Trophoblast cell (in vitro differentiated cells and primary cell): ENCODE measurements around the gene KCP.

Source experiments
- DNase-seq, 2 donors: peaks; one replicate each; pipeline ENCODE4 v3.0.0-alpha.2; 2016
- H2AFZ ChIP-seq: 2 replicates; pipeline ENCODE4 v1.6.1; 2013; ENCODE audit warnings: low read length, moderate library complexity, mild to moderate bottlenecking; ENCODE audit not compliant: insufficient read depth, poor library complexity
- H2AK5ac ChIP-seq: 2 replicates; pipeline ENCODE4 v1.6.1; 2013; ENCODE audit warnings: mild to moderate bottlenecking, low read length
- H2BK120ac ChIP-seq: 2 replicates; pipeline ENCODE4 v1.6.1; 2013; ENCODE audit warnings: low read length, mild to moderate bottlenecking, moderate library complexity; ENCODE audit not compliant: insufficient read depth, poor library complexity
- H2BK12ac ChIP-seq: 2 replicates; pipeline ENCODE4 v1.6.1; 2013; ENCODE audit warnings: mild to moderate bottlenecking, low read length, moderate library complexity
- H2BK5ac ChIP-seq: 2 replicates; pipeline ENCODE4 v1.6.1; 2013; ENCODE audit warnings: low read length, low read depth, moderate library complexity, mild to moderate bottlenecking; ENCODE audit not compliant: poor library complexity
- H3K14ac ChIP-seq: 2 replicates; pipeline ENCODE4 v1.6.1; 2013; ENCODE audit warnings: mild to moderate bottlenecking, low read length
- H3K18ac ChIP-seq: 2 replicates; pipeline ENCODE4 v1.6.1; 2013; ENCODE audit warnings: mild to moderate bottlenecking, low read length
- H3K23ac ChIP-seq: 2 replicates; pipeline ENCODE4 v1.6.1; 2013; ENCODE audit warnings: low read length
- H3K27ac ChIP-seq: 2 replicates; pipeline ENCODE4 v1.5.1; 2013; ENCODE audit warnings: low read depth, mild to moderate bottlenecking, inconsistent platforms, low read length, moderate library complexity
- H3K27me3 ChIP-seq: 2 replicates; pipeline ENCODE4 v1.6.1; 2013; ENCODE audit warnings: inconsistent platforms, mild to moderate bottlenecking, low read length, moderate library complexity; ENCODE audit not compliant: insufficient read depth
- H3K36me3 ChIP-seq, 2 experiments: 1 replicate in 1 of 2; 2 replicates in 1 of 2; pipeline ENCODE4 v1.6.1; 2013; ENCODE audit warnings: low read length in 2 of 2, mild to moderate bottlenecking in 2 of 2, moderate library complexity in 1 of 2; ENCODE audit not compliant: insufficient read depth in 2 of 2, control insufficient read depth in 1 of 2
- H3K4ac ChIP-seq: 2 replicates; pipeline ENCODE4 v1.6.1; 2013; ENCODE audit warnings: low read depth, mild to moderate bottlenecking, low read length, moderate library complexity
- H3K4me1 ChIP-seq, 2 experiments: 1 replicate in 1 of 2; 2 replicates in 1 of 2; pipeline ENCODE4 v1.6.1; 2013; ENCODE audit warnings: low read length in 2 of 2, mild to moderate bottlenecking in 2 of 2, moderate library complexity in 1 of 2; ENCODE audit not compliant: insufficient read depth in 2 of 2, control insufficient read depth in 1 of 2
- H3K4me2 ChIP-seq: 2 replicates; pipeline ENCODE4 v1.6.1; 2013; ENCODE audit warnings: inconsistent platforms, mild to moderate bottlenecking, low read length, moderate library complexity
- H3K4me3 ChIP-seq: 2 replicates; pipeline ENCODE4 v1.5.1; 2013; ENCODE audit warnings: mild to moderate bottlenecking, low read depth, low read length, inconsistent platforms
- H3K79me1 ChIP-seq: one replicate; pipeline ENCODE4 v1.6.1; 2013; ENCODE audit warnings: low read length
- H3K79me2 ChIP-seq: 2 replicates; pipeline ENCODE4 v1.6.1; 2013; ENCODE audit warnings: low read length, mild to moderate bottlenecking; ENCODE audit not compliant: control insufficient read depth, insufficient read depth, poor library complexity
- H3K9ac ChIP-seq: 2 replicates; pipeline ENCODE4 v1.6.1; 2013; ENCODE audit warnings: mild to moderate bottlenecking, low read length
- H3K9me3 ChIP-seq: 2 replicates; pipeline ENCODE4 v1.6.1; 2013; ENCODE audit warnings: low read depth, mild to moderate bottlenecking, control low read depth, inconsistent platforms, low read length; ENCODE audit not compliant: insufficient read depth
- H4K12ac ChIP-seq: 2 replicates; pipeline ENCODE4 v1.6.1; 2013; ENCODE audit warnings: low read depth, mild to moderate bottlenecking, low read length, moderate library complexity
- H4K8ac ChIP-seq: 2 replicates; pipeline ENCODE4 v1.6.1; 2013; ENCODE audit warnings: low read depth, mild to moderate bottlenecking, low read length, moderate library complexity
- H4K91ac ChIP-seq: one replicate; pipeline ENCODE4 v1.6.1; 2013; ENCODE audit warnings: low read depth, mild to moderate bottlenecking, low read length, moderate library complexity
- WGBS: extraction: QIAGEN DNeasy Blood & Tissue Kit; methylation state at CpG from one replicate; pipeline ENCODE4 v1.1.7; 2013; ENCODE audit warnings: missing lambda C conversion rate; ENCODE audit not compliant: insufficient read length, insufficient coverage; ENCODE audit errors: extremely low coverage; 5-methylcytosine and 5-hydroxymethylcytosine counted together

Gene KCP

DNA sequence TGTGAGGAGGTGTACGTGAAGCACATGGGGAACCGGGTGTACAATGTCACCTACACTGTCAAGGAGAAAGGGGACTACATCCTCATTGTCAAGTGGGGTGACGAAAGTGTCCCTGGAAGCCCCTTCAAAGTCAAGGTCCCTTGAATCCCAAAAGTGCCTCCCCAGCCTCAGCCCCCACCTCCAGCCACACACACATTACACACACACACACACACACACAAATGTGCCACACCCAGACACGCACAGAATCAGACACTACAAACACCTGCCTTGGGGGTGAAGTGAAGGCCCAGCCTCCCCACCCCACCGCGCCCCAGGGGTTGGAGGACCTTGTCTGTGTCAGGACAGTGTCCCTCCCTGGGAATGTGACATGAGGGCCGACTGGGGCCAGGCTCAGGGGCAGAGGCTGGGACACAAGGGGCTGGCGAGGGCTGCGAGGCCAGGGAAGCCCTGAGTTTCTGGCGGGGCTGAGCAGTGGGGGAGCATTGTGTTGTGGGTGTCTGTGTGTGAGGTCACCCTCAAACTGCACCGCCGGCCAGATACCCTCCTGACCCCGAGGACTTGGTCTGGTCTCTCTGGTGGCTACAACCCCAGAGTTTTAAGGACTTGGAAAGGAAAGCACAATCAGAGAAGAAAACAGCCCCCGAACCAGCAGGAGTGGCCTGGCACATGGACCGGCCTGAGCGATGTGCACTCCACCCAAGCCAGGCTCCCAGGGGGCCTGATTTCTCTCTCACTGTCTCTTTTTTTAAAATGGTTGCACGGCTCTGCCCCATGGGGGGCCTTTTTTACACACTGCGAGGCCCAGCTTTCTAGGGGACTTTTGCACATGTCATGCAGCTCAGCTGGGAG, 51.9 kb downstream of the KCP start:
- no peak overlapping the region for H2AFZ ChIP-seq
- H3K79me2 ChIP-seq: peaks cover 4% of the 10 kb centered on the region
- no peak overlapping the region for H3K4me3 ChIP-seq
- H3K4me2 ChIP-seq: no peak overlapping the region
- no peak overlapping the region for H2BK12ac ChIP-seq
- no peak overlapping the region for H3K9ac ChIP-seq
- H2BK5ac ChIP-seq: no peak overlapping the region
- H2AK5ac ChIP-seq: no peak overlapping the region
- peaks cover 49 to 50% of the 10 kb centered on the region in 2 experiments for H3K36me3 ChIP-seq
- no peak overlapping the region for H4K91ac ChIP-seq
- H3K18ac ChIP-seq: no peak overlapping the region
- WGBS: no CpG with 5 or more reads among the region's 18 CpGs
- no peak overlapping the region for H3K14ac ChIP-seq
- H4K8ac ChIP-seq: no peak overlapping the region
- H3K79me1 ChIP-seq: peaks cover 8% of the 10 kb centered on the region
- H3K27ac ChIP-seq: no peak overlapping the region
- H3K9me3 ChIP-seq: no peaks in the 10 kb centered on the region
- no peak overlapping the region for H2BK120ac ChIP-seq
- H4K12ac ChIP-seq: no peak overlapping the region
- H3K27me3 ChIP-seq: no peaks in the 10 kb centered on the region
- H3K4me1 ChIP-seq: peaks cover 2 to 3% of the 10 kb centered on the region in 2 experiments
- no peak overlapping the region for H3K4ac ChIP-seq
- DNase-seq: no peak
- H3K23ac ChIP-seq: no peak overlapping the region

DNA sequence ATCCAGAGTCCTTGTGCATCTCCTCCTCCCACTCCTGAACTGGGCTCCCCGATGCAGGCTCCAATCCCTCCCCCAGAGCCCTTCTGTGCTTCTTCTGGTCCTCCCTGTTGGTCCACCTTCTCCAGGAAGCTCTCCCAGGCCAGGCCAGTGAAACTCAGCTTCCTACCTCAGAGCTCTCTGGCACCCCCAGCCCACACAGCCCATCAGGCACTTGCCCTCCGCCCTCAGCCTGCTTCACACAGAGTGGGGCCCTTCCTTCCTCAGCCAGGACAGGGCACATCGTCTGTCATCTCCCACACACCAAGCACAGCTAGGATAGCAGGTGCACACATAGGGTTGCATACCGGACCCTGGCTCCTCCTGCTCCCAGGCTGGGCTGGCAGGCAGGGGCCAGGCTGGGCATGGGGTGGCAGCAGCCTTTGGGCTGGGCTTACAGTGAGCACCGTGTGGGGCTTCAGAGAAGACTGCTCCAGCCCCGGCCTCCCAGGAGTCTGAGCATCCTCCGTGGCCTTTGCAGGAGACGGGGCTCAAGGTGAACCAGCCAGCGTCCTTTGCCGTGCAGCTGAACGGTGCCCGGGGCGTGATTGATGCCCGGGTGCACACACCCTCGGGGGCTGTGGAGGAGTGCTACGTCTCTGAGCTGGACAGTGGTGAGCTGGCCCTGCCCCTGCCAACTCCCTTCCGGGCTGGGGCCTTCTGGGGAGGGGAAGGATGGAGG, 54.3 kb downstream of the KCP start:
- Histone ChIP-seq H3K14ac (no peak overlapping the region), H3K27ac (no peak overlapping the region), H3K9ac (no peak overlapping the region), H4K8ac (no peak overlapping the region), H4K91ac (no peak overlapping the region), H3K4me3 (no peak overlapping the region), H2BK5ac (no peak overlapping the region), H3K4me1 (no peaks in the 10 kb centered on the region), H3K18ac (no peak overlapping the region), H3K79me2 (no peaks in the 10 kb centered on the region), H2BK120ac (no peak overlapping the region), H3K4me2 (no peak overlapping the region), H4K12ac (no peak overlapping the region), H3K79me1 (no peaks in the 10 kb centered on the region), H3K23ac (no peak overlapping the region), H2AK5ac (no peak overlapping the region), H3K36me3 (peaks cover 72% of the 10 kb centered on the region in 2 experiments), H3K27me3 (no peaks in the 10 kb centered on the region), H3K4ac (no peak overlapping the region), H3K9me3 (no peaks in the 10 kb centered on the region), H2AFZ (no peak overlapping the region), H2BK12ac (no peak overlapping the region)
- no CpG with 5 or more reads among the region's 17 CpGs for WGBS
- no peak for DNase-seq

DNA sequence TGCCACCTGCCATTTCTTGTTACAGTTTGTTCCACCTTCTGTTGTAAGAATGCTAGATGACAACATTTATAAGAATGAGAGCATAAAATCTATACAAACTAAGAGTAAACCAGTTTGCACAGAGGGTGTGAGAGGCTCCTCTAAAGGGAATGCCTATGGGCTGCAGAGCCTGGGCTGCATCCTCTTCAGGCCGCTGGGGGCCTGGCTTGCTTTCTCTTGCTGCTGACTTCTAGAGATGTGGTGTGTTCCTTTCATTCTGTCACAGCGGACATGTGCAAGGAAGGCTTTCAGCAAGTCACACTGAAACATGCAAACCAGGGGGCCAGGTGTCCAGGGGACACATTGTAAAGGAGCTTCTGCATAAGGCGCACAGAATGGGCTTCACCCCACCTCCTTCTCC, 55.0 kb downstream of the KCP start:
- no CpG with 5 or more reads among the region's 3 CpGs for WGBS

DNA sequence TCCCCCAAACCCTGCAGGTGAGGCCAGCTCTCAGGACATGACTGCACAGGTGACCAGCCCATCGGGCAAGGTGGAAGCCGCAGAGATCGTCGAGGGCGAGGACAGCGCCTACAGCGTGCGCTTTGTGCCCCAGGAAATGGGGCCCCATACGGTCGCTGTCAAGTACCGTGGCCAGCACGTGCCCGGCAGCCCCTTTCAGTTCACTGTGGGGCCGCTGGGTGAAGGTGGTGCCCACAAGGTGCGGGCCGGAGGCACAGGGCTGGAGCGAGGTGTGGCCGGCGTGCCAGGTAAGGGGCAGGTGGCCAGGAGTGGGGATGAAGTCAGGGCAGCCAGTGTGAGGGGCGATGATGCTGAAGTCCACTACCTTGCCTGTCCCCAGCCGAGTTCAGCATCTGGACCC, 56.1 kb downstream of the KCP start:
- no CpG with 5 or more reads among the region's 21 CpGs for WGBS
- no peak for DNase-seq
- H4K12ac ChIP-seq: no peak overlapping the region
- no peaks in the 10 kb centered on the region for H3K27me3 ChIP-seq
- no peak overlapping the region for H2AK5ac ChIP-seq
- no peaks in the 10 kb centered on the region for H3K79me2 ChIP-seq
- H3K4me1 ChIP-seq: no peaks in the 10 kb centered on the region
- no peaks in the 10 kb centered on the region for H3K79me1 ChIP-seq
- H3K36me3 ChIP-seq: peaks cover 90% of the 10 kb centered on the region in 2 experiments
- no peak overlapping the region for H3K9ac ChIP-seq
- H3K27ac ChIP-seq: no peak overlapping the region
- H3K14ac ChIP-seq: no peak overlapping the region
- H2BK5ac ChIP-seq: no peak overlapping the region
- no peak overlapping the region for H3K4me2 ChIP-seq
- no peak overlapping the region for H2BK12ac ChIP-seq
- H3K23ac ChIP-seq: no peak overlapping the region
- no peak overlapping the region for H2AFZ ChIP-seq
- H4K91ac ChIP-seq: no peak overlapping the region
- H3K4ac ChIP-seq: no peak overlapping the region
- no peaks in the 10 kb centered on the region for H3K9me3 ChIP-seq
- no peak overlapping the region for H3K18ac ChIP-seq
- no peak overlapping the region for H2BK120ac ChIP-seq
- H4K8ac ChIP-seq: no peak overlapping the region
- no peak overlapping the region for H3K4me3 ChIP-seq

More for the DNA sequence above, 55.0 kb downstream of the KCP start:
- H3K4ac ChIP-seq: no peak overlapping the region
- H3K79me2 ChIP-seq: no peaks in the 10 kb centered on the region
- H2AFZ ChIP-seq: no peak overlapping the region
- H4K12ac ChIP-seq: no peak overlapping the region
- no peak overlapping the region for H4K91ac ChIP-seq
- H3K23ac ChIP-seq: no peak overlapping the region
- no peak overlapping the region for H2BK5ac ChIP-seq
- peaks cover 78% of the 10 kb centered on the region in 2 experiments for H3K36me3 ChIP-seq
- no peak for DNase-seq
- H3K9me3 ChIP-seq: no peaks in the 10 kb centered on the region
- H2AK5ac ChIP-seq: no peak overlapping the region
- no peak overlapping the region for H3K14ac ChIP-seq
- H3K79me1 ChIP-seq: no peaks in the 10 kb centered on the region
- no peak overlapping the region for H3K4me2 ChIP-seq
- H2BK120ac ChIP-seq: no peak overlapping the region
- no peak overlapping the region for H2BK12ac ChIP-seq
- H3K9ac ChIP-seq: no peak overlapping the region
- H3K27ac ChIP-seq: no peak overlapping the region
- H3K18ac ChIP-seq: no peak overlapping the region
- no peak overlapping the region for H3K4me3 ChIP-seq
- no peak overlapping the region for H4K8ac ChIP-seq
- H3K4me1 ChIP-seq: no peaks in the 10 kb centered on the region
- no peaks in the 10 kb centered on the region for H3K27me3 ChIP-seq
